Esophagus muscularis mucosa (tissue), 4 donors: ENCODE measurements around the gene HOXB1.

Source experiments
- CTCF ChIP-seq, 3 experiments: fragments of 200-600 bp in 2 of 3; fragments of 450-650 bp in 1 of 3; sonication (generic) in 2 of 3; IDR thresholded peaks; one replicate each; pipeline ENCODE4 v1.5.1; 2017 to 2019; ENCODE audit warnings: antibody characterized with exemption in 3 of 3, mild to moderate bottlenecking in 2 of 3, moderate library complexity in 1 of 3
- EP300 ChIP-seq: sonication (generic); formaldehyde crosslinking; IDR thresholded peaks from one replicate; pipeline ENCODE4 v1.6.1; 2017; ENCODE audit warnings: antibody characterized with exemption
- POLR2A ChIP-seq: fragments of 450-650 bp; IDR thresholded peaks from one replicate; pipeline ENCODE4 v1.6.1; 2017; ENCODE audit warnings: antibody characterized with exemption, moderate library complexity, mild to moderate bottlenecking, low read depth
- POLR2AphosphoS5 ChIP-seq, 2 donors: sonication (generic); formaldehyde crosslinking; IDR thresholded peaks; one replicate each; pipeline ENCODE4 v1.6.1; 2017; ENCODE audit warnings: antibody characterized with exemption in 2 of 2

GRCh38 chr17:48486557-48486956, 44.3 kb downstream of the HOXB1 start:
- TF ChIP-seq POLR2A: no peak
- TF ChIP-seq CTCF (IDR thresholded peaks at IDR 0.05): no peak
- no peak for TF ChIP-seq POLR2AphosphoS5 (IDR thresholded peaks at IDR 0.05)
- no peak for TF ChIP-seq EP300
